ENCODE results near the gene APOO. TPM values are rescaled to one million over a fixed set of nuclear protein-coding genes. Genes with fewer than 3 reads are reported as not detected.

The APOO gene
- total and polyA plus RNA-seq, 2 of the 13 experiments (the other 11 are each of a cell fraction or from before 2014, with no cell fraction given): 9.7 to 22.1 TPM

DNA sequence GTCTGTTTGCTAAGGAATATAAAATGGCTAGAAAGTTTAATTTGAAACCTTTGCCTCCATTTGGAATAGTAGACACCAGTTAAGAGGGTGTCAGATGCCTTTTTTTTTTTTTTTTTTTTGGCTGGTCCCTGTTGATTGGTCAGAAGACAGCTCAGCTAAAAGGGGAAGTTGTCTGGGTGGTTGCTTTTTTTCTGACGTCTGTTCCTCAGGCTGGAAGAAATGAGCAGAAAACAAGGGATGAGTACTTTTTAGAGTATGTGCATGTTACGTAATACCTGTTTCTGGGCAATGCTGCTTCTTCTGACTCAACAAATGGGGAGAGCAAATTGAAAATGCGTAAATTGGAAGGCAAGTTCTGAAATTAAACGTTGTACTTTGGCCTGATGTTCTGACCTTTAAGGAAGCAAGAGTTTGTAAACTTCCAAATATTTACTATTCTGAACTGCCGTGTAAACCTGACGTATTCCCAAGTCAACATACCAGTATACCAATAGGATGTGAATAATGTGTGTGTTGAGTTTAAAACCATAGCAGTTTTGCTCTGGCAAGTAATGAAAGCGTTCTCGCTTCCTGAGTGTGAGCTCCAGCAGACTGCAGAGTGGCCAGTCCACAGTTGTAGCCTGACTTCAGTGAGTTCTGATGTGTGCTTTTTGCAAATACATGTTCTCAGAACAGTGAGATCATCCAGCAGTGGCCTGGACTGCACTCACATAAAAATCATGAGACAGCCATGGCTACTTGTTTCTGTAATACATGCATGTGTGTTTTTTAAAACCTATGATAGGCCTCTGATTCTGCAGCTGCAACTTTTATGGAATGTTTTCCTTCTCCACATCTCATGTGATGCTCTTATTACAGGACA, 123.0 kb downstream of the APOO start (continued):
- TF ChIP-seq FOXP1 (IDR thresholded peaks at IDR 0.05): no peak
- peak; percentile 66; the same call in 1 of the 2 replicates for TF ChIP-seq FOXP1 (CRISPR knock-in tag; IDR thresholded peaks at IDR 0.05)
- no peak for TF ChIP-seq NFKB2 (CRISPR knock-in tag; IDR thresholded peaks at IDR 0.05; ENCODE audit: borderline replicate concordance)
- no peak for TF ChIP-seq FIP1L1 (IDR thresholded peaks at IDR 0.05; ENCODE audit: borderline replicate concordance, insufficient read depth, low read depth, low read length)
- TF ChIP-seq, protein P1, sequence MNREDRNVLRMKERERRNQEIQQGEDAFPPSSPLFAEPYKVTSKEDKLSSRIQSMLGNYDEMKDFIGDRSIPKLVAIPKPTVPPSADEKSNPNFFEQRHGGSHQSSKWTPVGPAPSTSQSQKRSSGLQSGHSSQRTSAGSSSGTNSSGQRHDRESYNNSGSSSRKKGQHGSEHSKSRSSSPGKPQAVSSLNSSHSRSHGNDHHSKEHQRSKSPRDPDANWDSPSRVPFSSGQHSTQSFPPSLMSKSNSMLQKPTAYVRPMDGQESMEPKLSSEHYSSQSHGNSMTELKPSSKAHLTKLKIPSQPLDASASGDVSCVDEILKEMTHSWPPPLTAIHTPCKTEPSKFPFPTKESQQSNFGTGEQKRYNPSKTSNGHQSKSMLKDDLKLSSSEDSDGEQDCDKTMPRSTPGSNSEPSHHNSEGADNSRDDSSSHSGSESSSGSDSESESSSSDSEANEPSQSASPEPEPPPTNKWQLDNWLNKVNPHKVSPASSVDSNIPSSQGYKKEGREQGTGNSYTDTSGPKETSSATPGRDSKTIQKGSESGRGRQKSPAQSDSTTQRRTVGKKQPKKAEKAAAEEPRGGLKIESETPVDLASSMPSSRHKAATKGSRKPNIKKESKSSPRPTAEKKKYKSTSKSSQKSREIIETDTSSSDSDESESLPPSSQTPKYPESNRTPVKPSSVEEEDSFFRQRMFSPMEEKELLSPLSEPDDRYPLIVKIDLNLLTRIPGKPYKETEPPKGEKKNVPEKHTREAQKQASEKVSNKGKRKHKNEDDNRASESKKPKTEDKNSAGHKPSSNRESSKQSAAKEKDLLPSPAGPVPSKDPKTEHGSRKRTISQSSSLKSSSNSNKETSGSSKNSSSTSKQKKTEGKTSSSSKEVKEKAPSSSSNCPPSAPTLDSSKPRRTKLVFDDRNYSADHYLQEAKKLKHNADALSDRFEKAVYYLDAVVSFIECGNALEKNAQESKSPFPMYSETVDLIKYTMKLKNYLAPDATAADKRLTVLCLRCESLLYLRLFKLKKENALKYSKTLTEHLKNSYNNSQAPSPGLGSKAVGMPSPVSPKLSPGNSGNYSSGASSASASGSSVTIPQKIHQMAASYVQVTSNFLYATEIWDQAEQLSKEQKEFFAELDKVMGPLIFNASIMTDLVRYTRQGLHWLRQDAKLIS (CRISPR knock-in tag; IDR thresholded peaks at IDR 0.05): peak; percentile 61; the same call in 1 of the 2 replicates
- TF ChIP-seq, protein P2, sequence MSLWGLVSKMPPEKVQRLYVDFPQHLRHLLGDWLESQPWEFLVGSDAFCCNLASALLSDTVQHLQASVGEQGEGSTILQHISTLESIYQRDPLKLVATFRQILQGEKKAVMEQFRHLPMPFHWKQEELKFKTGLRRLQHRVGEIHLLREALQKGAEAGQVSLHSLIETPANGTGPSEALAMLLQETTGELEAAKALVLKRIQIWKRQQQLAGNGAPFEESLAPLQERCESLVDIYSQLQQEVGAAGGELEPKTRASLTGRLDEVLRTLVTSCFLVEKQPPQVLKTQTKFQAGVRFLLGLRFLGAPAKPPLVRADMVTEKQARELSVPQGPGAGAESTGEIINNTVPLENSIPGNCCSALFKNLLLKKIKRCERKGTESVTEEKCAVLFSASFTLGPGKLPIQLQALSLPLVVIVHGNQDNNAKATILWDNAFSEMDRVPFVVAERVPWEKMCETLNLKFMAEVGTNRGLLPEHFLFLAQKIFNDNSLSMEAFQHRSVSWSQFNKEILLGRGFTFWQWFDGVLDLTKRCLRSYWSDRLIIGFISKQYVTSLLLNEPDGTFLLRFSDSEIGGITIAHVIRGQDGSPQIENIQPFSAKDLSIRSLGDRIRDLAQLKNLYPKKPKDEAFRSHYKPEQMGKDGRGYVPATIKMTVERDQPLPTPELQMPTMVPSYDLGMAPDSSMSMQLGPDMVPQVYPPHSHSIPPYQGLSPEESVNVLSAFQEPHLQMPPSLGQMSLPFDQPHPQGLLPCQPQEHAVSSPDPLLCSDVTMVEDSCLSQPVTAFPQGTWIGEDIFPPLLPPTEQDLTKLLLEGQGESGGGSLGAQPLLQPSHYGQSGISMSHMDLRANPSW (CRISPR knock-in tag; IDR thresholded peaks at IDR 0.05; ENCODE audit: borderline replicate concordance): no peak
- no peak for TF ChIP-seq REXO4 (CRISPR knock-in tag; IDR thresholded peaks at IDR 0.05; ENCODE audit: borderline replicate concordance)
- peak; percentile 80 for TF ChIP-seq RBFOX2 (IDR thresholded peaks at IDR 0.05; ENCODE audit: low read depth, low read length)
- TF ChIP-seq, protein P3, sequence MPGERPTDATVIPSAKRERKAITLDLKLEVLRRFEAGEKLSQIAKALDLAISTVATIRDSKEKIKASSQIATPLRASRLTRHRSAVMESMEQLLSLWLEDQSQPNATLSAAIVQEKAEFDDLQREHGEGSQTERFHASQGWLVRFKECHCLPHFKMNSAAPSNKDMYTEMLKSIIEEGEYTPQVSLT (CRISPR knock-in tag; IDR thresholded peaks at IDR 0.05; ENCODE audit: borderline replicate concordance, low read depth): no peak
- TF ChIP-seq SMARCE1 (IDR thresholded peaks at IDR 0.05; ENCODE audit: borderline replicate concordance): no peak
- TF ChIP-seq ZNF20 (CRISPR knock-in tag; IDR thresholded peaks at IDR 0.05): no peak
- TF ChIP-seq, protein P4, sequence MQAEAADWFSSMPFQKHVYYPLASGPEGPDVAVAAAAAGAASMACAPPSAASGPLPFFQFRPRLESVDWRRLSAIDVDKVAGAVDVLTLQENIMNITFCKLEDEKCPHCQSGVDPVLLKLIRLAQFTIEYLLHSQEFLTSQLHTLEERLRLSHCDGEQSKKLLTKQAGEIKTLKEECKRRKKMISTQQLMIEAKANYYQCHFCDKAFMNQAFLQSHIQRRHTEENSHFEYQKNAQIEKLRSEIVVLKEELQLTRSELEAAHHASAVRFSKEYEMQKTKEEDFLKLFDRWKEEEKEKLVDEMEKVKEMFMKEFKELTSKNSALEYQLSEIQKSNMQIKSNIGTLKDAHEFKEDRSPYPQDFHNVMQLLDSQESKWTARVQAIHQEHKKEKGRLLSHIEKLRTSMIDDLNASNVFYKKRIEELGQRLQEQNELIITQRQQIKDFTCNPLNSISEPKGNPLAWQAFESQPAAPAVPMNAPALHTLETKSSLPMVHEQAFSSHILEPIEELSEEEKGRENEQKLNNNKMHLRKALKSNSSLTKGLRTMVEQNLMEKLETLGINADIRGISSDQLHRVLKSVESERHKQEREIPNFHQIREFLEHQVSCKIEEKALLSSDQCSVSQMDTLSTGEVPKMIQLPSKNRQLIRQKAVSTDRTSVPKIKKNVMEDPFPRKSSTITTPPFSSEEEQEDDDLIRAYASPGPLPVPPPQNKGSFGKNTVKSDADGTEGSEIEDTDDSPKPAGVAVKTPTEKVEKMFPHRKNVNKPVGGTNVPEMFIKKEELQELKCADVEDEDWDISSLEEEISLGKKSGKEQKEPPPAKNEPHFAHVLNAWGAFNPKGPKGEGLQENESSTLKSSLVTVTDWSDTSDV (CRISPR knock-in tag; IDR thresholded peaks at IDR 0.05): no peak
- TF ChIP-seq XBP1 (CRISPR knock-in tag; IDR thresholded peaks at IDR 0.05): no peak
- no peak for TF ChIP-seq ZMAT3 (CRISPR knock-in tag; conservative IDR thresholded peaks at IDR 0.05)
- no peak for TF ChIP-seq ZSCAN25 (CRISPR knock-in tag; IDR thresholded peaks at IDR 0.05)
- peak; percentile 78; the same call in 1 of the 2 replicates for TF ChIP-seq POLR2G (IDR thresholded peaks at IDR 0.05; ENCODE audit: low read depth, low read length)
- TF ChIP-seq ZSCAN29 (CRISPR knock-in tag; conservative IDR thresholded peaks at IDR 0.05): no peak
- TF ChIP-seq, protein P5, sequence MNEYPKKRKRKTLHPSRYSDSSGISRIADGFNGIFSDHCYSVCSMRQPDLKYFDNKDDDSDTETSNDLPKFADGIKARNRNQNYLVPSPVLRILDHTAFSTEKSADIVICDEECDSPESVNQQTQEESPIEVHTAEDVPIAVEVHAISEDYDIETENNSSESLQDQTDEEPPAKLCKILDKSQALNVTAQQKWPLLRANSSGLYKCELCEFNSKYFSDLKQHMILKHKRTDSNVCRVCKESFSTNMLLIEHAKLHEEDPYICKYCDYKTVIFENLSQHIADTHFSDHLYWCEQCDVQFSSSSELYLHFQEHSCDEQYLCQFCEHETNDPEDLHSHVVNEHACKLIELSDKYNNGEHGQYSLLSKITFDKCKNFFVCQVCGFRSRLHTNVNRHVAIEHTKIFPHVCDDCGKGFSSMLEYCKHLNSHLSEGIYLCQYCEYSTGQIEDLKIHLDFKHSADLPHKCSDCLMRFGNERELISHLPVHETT (CRISPR knock-in tag; conservative IDR thresholded peaks at IDR 0.05): no peak
